DMS153 treated with DMSO at 0.1 percent for 48 hours (cell line): ENCODE results near the gene MYO18B.

Experiments
- DNase-seq: peaks from one replicate; lab custom pipeline; 2025; ENCODE audit not compliant: unreplicated experiment; lab: John Stamatoyannopoulos, UW

Gene MYO18B

DNA sequence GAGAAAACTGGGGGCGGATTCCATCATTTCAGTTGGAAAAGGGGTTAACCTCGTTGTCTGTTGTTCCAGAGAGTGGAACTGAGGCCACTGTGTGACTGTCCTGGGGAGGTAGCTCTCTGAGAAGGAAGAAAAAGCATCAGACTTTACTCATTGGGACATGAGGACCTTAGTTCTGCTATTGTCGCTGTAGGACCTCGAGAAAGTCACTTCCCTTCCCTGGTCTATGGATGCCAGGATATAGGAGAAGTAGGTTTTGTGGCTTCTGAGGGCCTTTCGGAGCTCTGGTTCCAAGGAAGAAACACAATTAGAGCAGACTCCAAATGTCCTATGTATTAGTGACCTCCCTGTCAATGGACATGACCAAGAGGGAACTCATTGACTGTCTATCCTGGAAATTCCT lies 6.2 kb downstream of the MYO18B start:
- no peak for DNase-seq

DNA sequence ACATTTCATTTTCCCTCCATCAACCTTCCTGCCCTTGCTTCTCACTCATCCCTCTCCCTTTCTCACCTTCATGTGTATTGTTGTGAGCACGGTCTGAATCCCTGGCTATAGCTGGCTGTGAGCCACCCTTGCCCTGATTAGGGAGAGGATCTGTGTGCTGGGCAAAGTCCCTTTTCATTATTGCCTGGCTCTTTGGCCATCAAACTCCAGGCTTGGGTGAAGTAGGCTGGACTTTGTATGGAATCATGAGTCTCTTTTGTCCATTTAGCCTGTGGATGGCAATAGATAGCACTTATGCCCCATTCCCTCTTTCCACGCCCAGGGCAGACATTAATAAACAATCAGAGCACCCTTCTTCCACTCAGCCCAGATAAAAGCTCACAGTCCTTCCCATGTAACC lies 6.7 kb downstream of the MYO18B start:
- DNase-seq: no peak

DNA sequence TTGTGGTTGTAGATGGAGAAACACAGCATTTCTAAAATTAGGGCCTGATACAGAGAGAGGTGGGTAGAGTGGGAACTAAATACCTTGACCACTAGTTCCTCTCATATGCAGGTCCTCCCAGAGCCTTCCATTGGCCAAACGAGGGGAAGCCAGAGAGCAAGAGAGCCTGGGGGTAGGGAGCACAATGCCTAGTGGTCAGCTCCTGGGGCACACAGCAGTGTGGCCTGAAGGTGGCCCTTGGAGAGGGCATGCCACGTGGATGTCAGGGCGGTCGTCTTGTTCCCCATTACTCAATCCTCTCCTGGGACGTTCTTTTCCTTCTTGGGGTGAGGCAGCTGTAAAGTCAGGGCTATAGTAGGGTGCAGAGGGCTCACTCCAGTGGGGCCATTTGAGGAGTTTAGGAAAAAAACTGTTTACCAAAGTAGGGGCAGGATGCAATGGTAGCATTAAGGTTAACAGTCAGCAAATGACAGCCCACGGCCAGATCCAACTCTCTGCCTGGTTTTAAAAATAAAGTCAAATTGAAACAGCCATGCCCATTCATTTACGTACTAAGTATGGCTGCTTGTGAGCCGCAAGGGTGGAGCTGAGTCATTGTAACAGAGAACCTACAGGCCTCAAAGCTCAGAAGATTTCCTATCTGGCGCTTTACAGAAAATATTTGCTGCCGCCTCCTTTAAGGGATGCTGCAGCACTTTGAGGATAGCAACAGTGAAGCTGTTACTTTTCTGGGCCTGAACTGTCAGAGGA lies 7.6 kb downstream of the MYO18B start:
- DNase-seq: no peak

DNA sequence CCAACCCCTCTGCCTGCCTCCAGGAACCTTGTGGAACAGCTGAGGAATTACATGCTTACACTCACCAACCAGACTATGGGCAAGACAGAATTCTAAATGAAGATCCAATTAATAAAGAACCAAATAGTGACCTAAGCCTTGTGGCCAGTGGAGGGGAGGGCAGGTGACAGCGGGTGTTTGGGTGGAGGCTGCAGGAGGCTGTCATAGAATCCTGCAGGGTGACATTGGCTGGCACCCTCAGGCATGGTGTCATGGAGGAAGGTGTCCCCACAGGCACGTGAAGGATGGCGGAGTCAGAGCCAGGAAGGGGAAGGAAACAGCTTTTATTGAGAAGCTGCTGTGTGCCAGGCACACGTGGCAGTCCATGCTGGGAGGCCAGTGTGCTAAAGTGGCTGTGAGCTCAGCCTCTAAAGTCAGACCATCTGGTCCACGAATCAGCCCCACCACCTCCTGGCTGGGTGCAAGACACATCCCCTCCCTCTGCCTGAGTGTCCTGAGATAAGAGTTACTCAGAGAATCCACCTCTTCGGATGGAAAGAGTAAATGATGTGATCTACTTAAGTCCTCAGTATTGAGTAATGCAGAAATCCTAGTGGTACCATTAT lies 8.7 kb downstream of the MYO18B start:
- no peak for DNase-seq

DNA sequence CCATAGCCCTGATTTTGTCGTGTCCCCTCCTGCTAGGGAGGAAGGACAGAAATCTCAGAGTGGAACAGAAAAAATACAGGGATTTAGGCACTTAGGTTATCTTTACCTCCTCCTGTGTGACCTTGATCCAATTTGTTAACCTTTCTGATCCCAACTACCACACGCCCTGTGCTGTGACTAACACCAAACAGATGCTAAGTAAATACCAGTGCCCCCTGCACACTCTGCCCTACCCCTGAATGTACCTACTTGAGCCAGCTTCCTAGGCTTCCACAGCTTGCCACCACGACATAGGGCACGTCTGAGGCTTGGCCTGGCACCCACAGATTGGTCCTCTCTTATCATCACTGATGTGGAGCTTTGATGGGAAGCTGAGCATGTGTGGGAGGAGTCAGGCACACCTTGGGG lies 9.2 kb downstream of the MYO18B start:
- no peak for DNase-seq

DNA sequence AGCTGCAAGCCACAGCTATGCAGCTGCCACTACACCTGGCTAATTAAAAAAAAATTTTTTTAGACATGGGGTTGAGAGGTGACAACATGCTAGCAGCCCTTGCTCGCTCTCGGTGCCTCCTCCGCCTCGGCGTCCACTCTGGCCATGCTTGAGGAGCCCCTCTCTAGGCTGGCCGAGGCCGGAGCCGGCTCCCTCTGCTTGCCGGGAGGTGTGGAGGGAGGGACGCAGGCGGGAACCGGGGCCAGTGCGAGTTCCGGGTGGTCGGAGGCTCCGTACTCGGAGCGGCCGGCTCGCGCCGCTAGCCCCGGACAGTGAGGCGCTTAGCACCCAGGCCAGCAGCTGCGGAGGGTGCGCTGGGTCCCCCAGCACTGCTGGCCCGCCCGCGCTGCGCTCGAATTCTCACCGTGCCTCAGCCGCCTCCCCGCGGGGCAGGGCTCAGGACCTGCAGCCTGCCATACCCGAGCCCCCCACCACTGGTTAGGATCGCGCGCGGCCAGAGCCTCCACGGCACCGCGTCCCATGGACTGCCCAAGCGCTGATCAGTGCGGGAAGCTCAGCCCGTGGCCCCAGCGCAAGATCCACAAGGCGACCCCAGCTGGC lies 10.7 kb downstream of the MYO18B start:
- no peak for DNase-seq

DNA sequence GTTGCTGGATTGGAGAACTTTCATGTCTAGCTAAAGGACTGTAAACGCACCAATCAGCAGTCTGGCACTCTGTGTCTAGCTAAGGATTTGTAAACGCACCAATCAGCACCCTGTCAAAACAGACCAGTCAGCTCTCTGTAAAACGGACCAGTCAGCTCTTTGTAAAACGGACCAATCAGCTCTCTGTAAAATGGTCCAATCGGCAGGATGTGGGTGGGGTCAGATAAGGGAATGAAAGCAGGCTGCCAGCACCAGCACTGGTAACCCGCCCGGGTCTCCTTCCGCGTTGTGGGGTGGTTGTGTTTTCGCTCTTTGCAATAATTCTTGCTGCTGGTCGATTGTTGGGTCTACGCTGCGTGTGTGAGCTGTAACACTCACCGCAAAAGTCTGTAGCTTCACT lies 11.3 kb downstream of the MYO18B start:
- no peak for DNase-seq

DNA sequence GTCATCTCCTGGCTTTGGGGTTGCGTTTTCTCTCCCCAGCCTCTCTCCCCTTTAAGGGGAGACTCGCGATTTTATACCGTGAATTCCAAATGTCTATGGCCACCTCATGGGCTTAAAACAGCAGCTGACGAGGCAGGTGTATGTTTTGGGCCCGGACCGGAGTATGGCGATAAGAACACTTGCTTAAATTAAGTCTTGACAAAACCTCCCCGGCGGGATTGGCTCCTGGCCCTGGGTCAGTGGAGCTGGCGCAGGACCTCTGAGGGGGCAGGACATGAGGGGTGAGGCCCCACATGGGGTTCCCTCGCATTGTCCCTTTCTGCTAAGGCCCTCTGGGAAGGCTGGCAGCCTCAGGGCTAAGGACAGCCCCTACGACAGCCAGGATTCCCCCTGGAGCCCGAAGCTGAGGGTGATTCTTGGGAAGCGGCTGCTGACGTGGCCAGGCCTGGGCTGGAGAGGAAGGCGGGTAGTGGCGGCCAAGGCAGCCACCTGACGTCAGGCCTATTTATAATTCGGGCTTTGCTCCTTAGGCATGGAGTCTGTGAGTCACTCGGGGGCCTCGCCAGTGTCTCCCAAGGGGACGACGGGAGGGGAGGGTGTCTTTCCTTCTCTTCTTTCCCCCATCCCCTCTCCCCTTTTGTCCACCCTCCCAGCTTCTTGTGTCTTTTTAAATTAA lies 12.7 kb downstream of the MYO18B start:
- DNase-seq: no peak

DNA sequence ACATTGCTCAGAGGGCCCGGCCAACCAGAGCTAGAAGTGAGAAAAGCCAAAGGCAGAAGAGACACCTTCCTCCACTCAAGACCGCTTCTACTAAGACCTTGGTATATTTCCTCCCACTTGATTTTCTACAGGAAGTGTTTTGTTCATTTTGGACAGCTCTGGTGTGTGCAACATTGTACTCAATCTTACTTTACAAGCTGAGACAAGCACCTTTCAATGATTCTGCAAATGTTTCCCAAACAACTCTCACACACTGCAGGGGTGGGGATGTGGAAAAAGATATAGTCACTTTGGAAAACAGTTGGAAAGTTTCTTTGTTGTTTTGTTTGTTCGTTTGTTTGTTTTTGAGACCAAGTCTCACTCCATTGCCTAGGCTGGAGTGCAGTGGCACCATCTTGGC lies 15.7 kb downstream of the MYO18B start:
- DNase-seq: no peak

DNA sequence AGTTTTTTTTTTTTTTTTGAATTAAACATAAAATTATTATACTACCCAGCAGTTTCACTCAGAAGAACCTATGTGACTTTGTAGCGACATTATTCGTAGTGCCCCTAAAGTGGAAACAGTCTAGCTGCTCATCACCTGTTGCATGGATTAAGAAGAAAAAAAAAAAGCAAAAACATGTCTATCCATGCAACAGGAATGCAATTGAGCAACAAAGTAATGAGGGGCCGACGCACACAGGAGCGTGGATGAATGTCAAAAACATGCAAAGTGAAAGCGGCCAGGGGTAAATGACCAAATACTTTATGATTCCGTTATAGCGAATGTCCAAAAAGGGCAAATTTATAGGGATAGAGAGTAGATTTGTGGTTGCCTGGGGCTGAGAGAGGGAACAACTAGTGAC lies 16.3 kb downstream of the MYO18B start:
- DNase-seq: no peak

DNA sequence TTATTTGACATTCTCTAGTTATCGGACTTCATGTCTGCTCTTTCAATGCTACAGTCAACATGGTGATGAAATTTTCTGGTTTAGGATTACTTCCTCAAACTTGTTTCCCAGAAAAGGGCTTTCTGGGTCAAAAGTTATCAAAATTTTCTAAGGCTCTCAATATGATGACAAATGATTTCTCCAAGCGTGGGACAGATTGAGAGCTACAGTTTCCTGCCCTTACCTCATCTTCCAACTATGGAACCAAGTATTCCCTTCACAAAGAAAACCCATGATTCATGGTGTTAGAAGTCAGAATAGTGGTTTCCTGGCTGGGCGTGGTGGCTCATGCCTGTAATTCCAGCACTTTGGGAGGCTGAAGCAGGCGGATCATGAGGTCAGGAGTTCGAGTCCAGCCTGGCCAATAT lies 17.8 kb downstream of the MYO18B start:
- DNase-seq: no peak

DNA sequence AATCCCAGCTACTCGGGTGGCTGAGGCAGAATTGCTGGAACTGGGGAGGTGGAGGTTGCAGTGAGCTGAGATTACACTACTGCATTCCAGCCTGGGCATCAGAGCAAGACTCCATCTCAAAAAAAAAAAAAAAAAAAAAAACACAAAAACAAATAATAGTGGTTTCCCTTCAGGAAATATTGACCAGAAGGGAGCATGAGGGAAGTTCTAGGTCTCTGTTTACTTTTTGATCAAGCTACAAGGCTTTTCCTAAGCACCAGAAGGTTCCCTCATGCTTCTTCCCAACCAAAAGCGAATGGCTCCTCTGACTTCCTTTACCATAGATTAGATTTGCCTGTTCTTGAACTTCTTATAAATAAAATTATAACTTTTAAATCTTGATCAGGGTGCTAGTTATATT lies 18.3 kb downstream of the MYO18B start:
- DNase-seq: no peak

DNA sequence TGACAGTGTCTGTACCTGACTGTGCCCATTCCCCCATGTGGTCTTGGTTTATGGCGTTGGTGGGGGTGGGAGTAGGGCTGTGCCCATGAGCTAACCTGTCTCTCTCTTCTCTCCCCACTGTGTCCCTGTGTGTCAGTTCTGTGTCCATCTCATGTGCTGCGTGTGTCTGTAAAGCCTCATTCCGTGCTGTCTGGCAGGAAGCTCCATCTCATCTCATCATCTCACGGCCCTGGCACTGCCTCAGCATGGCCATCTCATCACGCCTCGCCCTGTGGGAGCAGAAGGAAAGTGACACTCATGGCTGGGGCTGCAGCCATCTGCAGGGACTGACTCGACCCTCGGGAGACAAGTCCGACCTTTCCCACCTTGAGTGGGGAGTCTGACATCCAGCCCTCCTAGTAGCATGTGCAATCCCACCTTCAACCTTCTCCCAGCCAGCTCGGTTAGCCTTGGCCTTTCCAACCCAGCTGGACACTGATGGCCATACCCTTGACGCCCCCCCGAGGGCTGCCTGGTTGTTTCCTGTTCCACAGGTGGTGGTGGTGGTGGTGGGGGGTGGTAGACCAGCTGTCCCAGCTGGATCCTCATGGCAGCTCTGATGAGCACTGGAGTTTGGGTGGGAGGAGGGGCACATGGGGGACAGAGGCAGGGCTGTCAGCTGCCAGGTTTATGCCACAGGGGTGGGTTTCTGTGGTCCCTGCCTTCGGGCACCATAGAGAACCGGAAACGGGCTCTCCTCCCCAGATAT lies 19.0 kb downstream of the MYO18B start:
- no peak for DNase-seq

DNA sequence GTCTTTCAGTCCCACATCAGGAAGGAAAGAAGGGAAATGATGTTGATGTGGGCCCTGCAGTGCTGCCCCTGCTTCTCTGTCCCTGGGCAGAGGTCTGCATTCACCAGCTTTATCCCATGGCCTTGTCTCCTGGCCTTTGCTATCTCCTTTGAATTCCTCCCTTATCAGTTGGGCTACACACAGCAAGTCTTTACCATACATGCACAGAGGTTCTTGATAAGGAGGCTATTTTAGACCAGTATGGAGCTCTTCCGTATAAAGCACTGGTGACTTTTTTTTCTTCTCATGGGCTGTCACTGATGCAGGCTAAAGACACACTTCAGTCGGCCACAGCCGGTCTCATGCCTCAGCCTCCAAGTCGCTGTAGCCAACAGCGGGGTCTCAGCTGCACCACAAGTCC lies 20.2 kb downstream of the MYO18B start:
- DNase-seq: no peak

DNA sequence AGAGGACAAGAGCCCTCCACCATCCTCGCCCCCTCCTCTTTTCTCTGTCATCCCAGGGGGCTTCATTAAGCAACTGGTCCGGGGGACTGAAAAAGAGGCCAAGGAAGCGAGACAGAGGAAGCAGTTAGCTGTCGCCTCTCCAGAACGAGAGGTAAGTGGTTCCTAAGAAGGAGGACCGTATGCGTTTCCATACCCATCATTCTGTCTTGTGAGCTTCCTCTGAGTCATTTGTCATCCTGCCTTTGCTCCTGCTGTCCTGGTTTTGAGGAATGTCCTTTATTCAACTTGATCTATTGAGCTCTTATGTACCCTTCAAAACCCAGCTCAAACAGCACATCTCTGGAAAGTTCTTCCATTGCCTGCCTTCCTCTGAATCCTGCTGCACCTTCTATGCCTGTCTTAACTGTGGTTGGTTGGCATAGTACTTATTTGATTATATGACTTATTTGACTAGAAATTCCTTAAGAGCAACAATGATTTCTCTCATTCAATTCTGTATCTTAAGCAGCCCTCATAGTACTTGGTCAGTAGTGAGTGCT lies 21.3 kb downstream of the MYO18B start:
- DNase-seq: no peak

DNA sequence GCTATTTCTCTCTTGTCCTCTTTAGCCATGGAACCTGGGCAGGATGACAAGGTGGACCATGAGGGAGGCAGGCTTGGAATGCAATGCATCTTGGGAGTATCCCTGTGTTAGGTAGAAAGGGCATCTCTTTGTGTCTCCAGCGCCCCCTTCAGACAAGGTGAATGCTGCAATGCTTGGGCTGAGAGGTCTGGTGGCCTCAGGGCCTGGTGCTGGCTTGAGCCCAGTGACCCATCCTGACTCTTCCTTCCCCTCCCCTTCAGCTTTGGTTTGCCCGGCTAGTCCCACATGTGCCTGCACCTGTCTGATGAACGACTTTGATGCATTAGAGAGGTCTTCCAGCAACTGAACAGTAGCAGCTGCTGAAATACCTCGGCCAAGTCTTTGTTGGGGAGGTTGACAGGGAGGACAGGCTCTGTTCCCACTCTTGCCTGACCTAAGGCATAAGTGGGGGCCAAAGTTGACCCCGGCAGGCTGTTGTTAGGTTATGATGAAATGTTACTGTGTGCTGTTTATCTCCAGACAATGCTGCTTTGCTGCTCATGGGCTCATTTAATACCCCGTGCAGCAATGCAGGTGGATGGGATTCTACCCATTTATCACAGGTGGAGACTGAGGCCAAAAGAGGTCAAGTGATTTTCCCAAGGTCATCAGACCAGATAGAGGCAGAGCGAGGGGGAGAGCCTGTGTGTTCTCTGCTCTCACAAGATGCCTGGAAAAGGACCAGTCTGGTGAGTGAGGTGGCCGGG lies 22.5 kb downstream of the MYO18B start:
- no peak for DNase-seq

DNA sequence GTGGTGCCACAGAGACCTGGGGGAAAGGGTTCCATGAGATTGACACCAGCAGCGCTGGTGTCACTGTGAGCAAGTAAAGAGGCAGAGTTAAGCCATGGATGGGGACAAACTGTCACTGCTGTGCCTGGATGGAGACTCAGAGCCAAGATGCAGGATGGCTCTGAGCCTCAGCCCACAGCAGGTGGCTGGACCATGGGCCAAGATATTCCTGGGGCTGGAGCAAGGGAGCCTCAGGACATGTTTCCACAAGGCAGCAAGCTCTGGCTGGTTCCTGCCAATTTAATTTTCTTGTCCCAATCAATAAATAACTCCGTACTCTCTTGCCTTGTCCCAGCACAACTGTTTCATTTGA lies 23.0 kb downstream of the MYO18B start:
- DNase-seq: no peak

DNA sequence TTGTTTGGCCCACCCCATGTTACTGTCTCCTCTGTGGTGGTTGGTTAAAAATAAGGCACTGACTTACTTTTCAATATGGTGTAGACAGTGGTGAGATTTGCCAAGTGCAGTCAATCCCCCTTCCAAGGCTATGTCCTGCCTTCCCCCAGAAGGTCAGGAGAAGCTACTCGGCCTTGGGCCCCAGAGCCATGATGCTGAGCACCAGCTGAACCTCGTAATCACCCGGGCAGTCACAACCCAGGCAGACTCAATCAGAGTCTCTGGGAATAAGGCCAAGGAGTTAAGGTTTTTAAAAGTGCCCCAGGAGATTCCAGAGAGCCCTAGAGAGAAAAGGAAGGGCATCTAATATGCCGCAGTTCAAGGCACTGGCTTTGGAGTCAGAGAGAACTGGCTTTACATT lies 23.8 kb downstream of the MYO18B start:
- no peak for DNase-seq

DNA sequence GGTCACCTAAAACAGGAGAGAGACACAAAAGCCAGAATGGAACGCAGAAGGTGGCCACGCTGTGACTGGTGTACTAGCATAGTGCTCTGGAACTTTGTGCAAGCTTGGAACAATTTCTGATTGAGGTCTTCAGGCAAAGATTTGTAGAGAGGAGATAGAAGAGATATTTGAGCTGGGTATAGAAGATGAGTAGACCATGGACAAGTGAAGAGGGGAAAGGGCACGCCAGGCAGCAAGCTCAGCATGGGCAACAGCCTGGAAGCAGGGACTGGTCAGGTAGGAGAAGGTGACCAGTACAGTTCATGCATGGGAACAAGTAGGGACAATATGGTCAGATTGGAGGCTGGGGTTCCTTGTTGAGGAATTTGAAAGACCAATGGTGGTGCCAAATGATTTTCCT lies 24.4 kb downstream of the MYO18B start:
- no peak for DNase-seq

DNA sequence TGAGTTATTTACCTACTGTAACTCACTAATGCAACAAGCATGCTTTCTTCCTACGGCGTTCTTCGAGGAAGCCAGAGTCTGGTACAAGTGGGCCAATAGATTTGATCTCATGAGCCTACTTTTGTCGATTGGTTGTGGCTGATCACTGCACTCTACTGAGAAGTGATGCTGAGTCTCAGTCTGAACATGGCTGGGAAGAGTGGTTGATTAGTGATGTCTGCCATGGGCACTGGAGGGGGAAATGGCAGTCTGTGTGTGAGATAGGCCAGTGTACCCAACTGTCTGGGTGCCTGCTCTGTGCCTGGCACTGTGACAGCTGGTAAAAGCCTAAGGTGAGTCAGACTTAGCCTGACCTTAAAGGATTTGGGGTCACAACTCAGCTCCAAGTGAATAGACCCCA lies 28.3 kb downstream of the MYO18B start:
- no peak for DNase-seq

DNA sequence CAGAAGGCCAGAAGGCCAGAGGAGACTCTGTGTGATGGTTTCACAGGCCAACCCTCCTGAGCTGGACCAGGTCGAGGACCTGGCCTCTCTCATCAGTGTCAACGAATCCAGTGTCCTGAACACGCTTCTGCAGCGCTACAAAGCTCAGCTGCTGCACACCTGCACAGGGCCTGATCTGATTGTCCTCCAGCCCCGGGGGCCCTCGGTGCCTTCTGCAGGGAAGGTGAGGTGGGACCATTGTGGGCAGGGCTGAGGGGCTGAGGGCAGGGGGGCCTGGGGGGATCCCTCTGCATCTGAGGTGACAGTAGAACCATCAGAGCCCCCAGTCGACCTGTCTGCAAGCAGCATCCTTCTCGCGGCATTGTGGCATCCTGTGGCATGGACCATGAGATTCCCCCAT lies 30.3 kb downstream of the MYO18B start:
- DNase-seq: no peak
